HCT116 (cell line): Measurements from ENCODE around the gene SCTR. TPM values are rescaled to one million over a fixed set of nuclear protein-coding genes. Genes with fewer than 3 reads are reported as not detected.

Experiments used
- ATAC-seq: fragments of 200-7000 bp; cut with Tn5 transposase; 2 replicates; pipeline ENCODE4 v1.9.1; 2020; ENCODE audit warnings: mild to moderate bottlenecking, moderate library complexity
- BruUV-seq: library from RNA; stranded (reverse); fragments of 400-500 nt; replicated peaks from 2 replicates; lab custom pipeline; 2021; lab: Mats Ljungman, UMichigan
- CTCF ChIA-PET: fragments of 300-600 bp; sonication (Branson Sonifier 250); formaldehyde crosslinking; loops from one replicate; lab custom pipeline; 2021; ENCODE audit warnings: antibody characterized with exemption; lab: Charles Lee
- POLR2A ChIA-PET: fragments of 300-600, 350-600 bp; sonication (Branson Sonifier 250); formaldehyde crosslinking; loops from one replicate; lab custom pipeline; 2021; ENCODE audit warnings: antibody characterized with exemption; lab: Charles Lee
- RAD21 ChIA-PET, 2 experiments: fragments of 300-600 bp; sonication (Branson Sonifier 250); formaldehyde crosslinking; loops; one replicate each; lab custom pipeline; 2023; ENCODE audit warnings: low total read pairs in 2 of 2; ENCODE audit not compliant: uncharacterized antibody in 2 of 2, unreplicated experiment in 2 of 2, low non-redundant PET in 1 of 2; lab: Charles Lee
- DNase-seq: peaks from one replicate; pipeline ENCODE4 v3.0.0-alpha.2; 2010; ENCODE audit warnings: low read depth, low spot score
- H2AFZ ChIP-seq: fragments of 200-600 bp; shearing (Covaris generic), sonication (generic); 2 replicates; pipeline ENCODE4 v1.6.1; 2017; ENCODE audit warnings: low read depth, mixed run types, mixed read lengths, antibody characterized with exemption, low read length; ENCODE audit not compliant: poor library complexity, severe bottlenecking
- H3K27ac ChIP-seq: 2 replicates; pipeline ENCODE4 v1.5.1; 2012; ENCODE audit warnings: low read depth, low read length
- H3K27me3 ChIP-seq: fragments of 200-600 bp; sonication (generic); 2 replicates; pipeline ENCODE4 v1.6.1; 2016; ENCODE audit warnings: mixed run types, low read length, mixed read lengths; ENCODE audit not compliant: insufficient read depth
- H3K36me3 ChIP-seq, 2 experiments: fragments of 200-500 bp in 1 of 2; fragments of 200-600 bp in 1 of 2; sonication (Bioruptor generic) in 1 of 2; sonication (generic) in 1 of 2; 2 replicates each; pipeline versions ENCODE4 v1.5.1 to v1.6.1; 2014 to 2016; ENCODE audit warnings: low read length in 2 of 2, inconsistent platforms in 1 of 2, mixed read lengths in 1 of 2, mixed run types in 1 of 2; ENCODE audit not compliant: insufficient read depth in 2 of 2, control insufficient read depth in 1 of 2
- H3K4me1 ChIP-seq, 2 experiments: fragments of 200-600 bp in 1 of 2; sonication (generic) in 1 of 2; 2 replicates each; pipeline versions ENCODE4 v1.5.1 to v1.6.1; 2012 to 2017; ENCODE audit warnings: low read length in 2 of 2, inconsistent platforms in 1 of 2, mild to moderate bottlenecking in 1 of 2, mixed read lengths in 1 of 2, mixed run types in 1 of 2, moderate library complexity in 1 of 2; ENCODE audit not compliant: insufficient read depth in 2 of 2, control insufficient read depth in 1 of 2
- H3K4me2 ChIP-seq: fragments of 200-600 bp; sonication (generic); 2 replicates; pipeline ENCODE4 v1.6.1; 2017; ENCODE audit warnings: mixed run types, low read length, mixed read lengths
- H3K4me3 ChIP-seq, 2 experiments: fragments of 200-600 bp in 1 of 2; sonication (generic) in 1 of 2; replicated peaks in 1 of 2; 2 replicates each; pipeline ENCODE4 v1.5.1; 2011 to 2016; ENCODE audit warnings: low read length in 2 of 2, control low read depth in 1 of 2, low read depth in 1 of 2, mild to moderate bottlenecking in 1 of 2, mixed read lengths in 1 of 2, mixed run types in 1 of 2
- H3K79me2 ChIP-seq: fragments of 200-600 bp; sonication (generic); 2 replicates; pipeline ENCODE4 v1.6.1; 2017; ENCODE audit warnings: mild to moderate bottlenecking, mixed run types, low read length, moderate library complexity, mixed read lengths; ENCODE audit not compliant: insufficient read depth
- H3K9ac ChIP-seq: fragments of 200-600 bp; sonication (generic); 2 replicates; pipeline ENCODE4 v1.6.1; 2016; ENCODE audit warnings: low read length, mixed read lengths
- H3K9me2 ChIP-seq: fragments of 200-600 bp; sonication (generic), shearing (Covaris generic); 2 replicates; pipeline ENCODE4 v1.6.1; 2017; ENCODE audit warnings: mixed run types, mild to moderate bottlenecking, moderate library complexity; ENCODE audit not compliant: insufficient read depth
- H3K9me3 ChIP-seq, 2 experiments: fragments of 200-500 bp in 1 of 2; fragments of 200-600 bp in 1 of 2; sonication (Bioruptor generic) in 1 of 2; sonication (generic) in 1 of 2; 2 replicates each; pipeline ENCODE4 v1.6.1; 2014 to 2017; ENCODE audit warnings: low read length in 2 of 2, mixed read lengths in 2 of 2, inconsistent platforms in 1 of 2, low read depth in 1 of 2, mild to moderate bottlenecking in 1 of 2, mixed run types in 1 of 2, moderate library complexity in 1 of 2; ENCODE audit not compliant: control insufficient read depth in 1 of 2, insufficient read depth in 1 of 2
- H4K20me1 ChIP-seq: fragments of 200-600 bp; sonication (generic), shearing (Covaris generic); 2 replicates; pipeline ENCODE4 v1.6.1; 2017; ENCODE audit warnings: mixed run types, mild to moderate bottlenecking, moderate library complexity; ENCODE audit not compliant: insufficient read depth
- ATF3 ChIP-seq: IDR thresholded peaks from 2 replicates; pipeline ENCODE4 v1.6.1; 2012
- CEBPB ChIP-seq: IDR thresholded peaks from 2 replicates; pipeline ENCODE4 v1.6.1; 2012; ENCODE audit warnings: low read depth
- CTCF ChIP-seq, 3 experiments: fragments of 200-600 bp in 1 of 3; sonication (generic) in 1 of 3; IDR thresholded peaks in 2 of 3; conservative IDR thresholded peaks in 1 of 3; 2 replicates each; pipeline ENCODE4 v1.5.1; 2012 to 2017; ENCODE audit warnings: low read depth in 2 of 3, low read length in 2 of 3, antibody characterized with exemption in 1 of 3, borderline replicate concordance in 1 of 3, control low read depth in 1 of 3, mild to moderate bottlenecking in 1 of 3, mixed read lengths in 1 of 3, mixed run types in 1 of 3, moderate library complexity in 1 of 3; ENCODE audit not compliant: insufficient read depth in 1 of 3
- EGR1 ChIP-seq: IDR thresholded peaks from 2 replicates; pipeline ENCODE4 v1.6.1; 2012; ENCODE audit warnings: low read depth
- ELF1 ChIP-seq: IDR thresholded peaks from 2 replicates; pipeline ENCODE4 v1.6.1; 2012; ENCODE audit warnings: low read depth, borderline replicate concordance
- EZH2 ChIP-seq: fragments of 200-600 bp; sonication (generic); IDR thresholded peaks from 2 replicates; pipeline ENCODE4 v1.6.1; 2017; ENCODE audit warnings: antibody characterized with exemption, mixed run types
- EZH2phosphoT487 ChIP-seq: fragments of 200-600 bp; IDR thresholded peaks from 2 replicates; pipeline ENCODE4 v1.6.1; 2018; ENCODE audit warnings: antibody characterized with exemption, borderline replicate concordance
- JUND ChIP-seq: IDR thresholded peaks from 2 replicates; pipeline ENCODE4 v1.6.1; 2012
- POLR2A ChIP-seq: IDR thresholded peaks from 2 replicates; pipeline ENCODE4 v1.7.0; 2011; ENCODE audit warnings: borderline replicate concordance; ENCODE audit not compliant: insufficient read depth, insufficient read length; ENCODE audit errors: extremely low read depth
- RAD21 ChIP-seq: IDR thresholded peaks from 2 replicates; pipeline ENCODE4 v1.6.1; 2012; ENCODE audit warnings: low read depth, mild to moderate bottlenecking
- REST ChIP-seq: IDR thresholded peaks from 2 replicates; pipeline ENCODE4 v1.6.1; 2012; ENCODE audit warnings: low read depth
- SIN3A ChIP-seq: IDR thresholded peaks from 2 replicates; pipeline ENCODE4 v1.6.1; 2012; ENCODE audit warnings: low read depth
- SP1 ChIP-seq: IDR thresholded peaks from 2 replicates; pipeline ENCODE4 v1.6.1; 2012; ENCODE audit warnings: low read depth
- SRF ChIP-seq: IDR thresholded peaks from 2 replicates; pipeline ENCODE4 v1.6.1; 2012; ENCODE audit warnings: low read depth
- TCF7L2 ChIP-seq: IDR thresholded peaks from 2 replicates; pipeline ENCODE4 v1.7.0; 2011; ENCODE audit warnings: borderline replicate concordance, inconsistent platforms; ENCODE audit not compliant: insufficient read depth, insufficient read length; ENCODE audit errors: extremely low read depth
- ZBTB33 ChIP-seq: IDR thresholded peaks from 2 replicates; pipeline ENCODE4 v1.6.1; 2011; ENCODE audit warnings: mild to moderate bottlenecking, low read length, moderate library complexity; ENCODE audit not compliant: insufficient replicate concordance; ENCODE audit errors: extremely low read depth
- ZFX ChIP-seq: fragments of 450-650 bp; IDR thresholded peaks from 2 replicates; pipeline ENCODE4 v1.6.1; 2017
- ZNF274 ChIP-seq: fragments of 200-500 bp; sonication (Bioruptor generic); IDR thresholded peaks from 2 replicates; pipeline ENCODE4 v1.6.1; 2014; ENCODE audit warnings: mild to moderate bottlenecking, low read depth, low read length, inconsistent platforms
- intact Hi-C: fragments of 100-400 bp; cut with micrococcal nuclease; formaldehyde crosslinking; loops from 2 replicates; pipeline ENCODE4 v1.10.0; 2022
- total RNA-seq: library from RNA; stranded (reverse); gene quantifications from one replicate; pipeline ENCODE4 v1.2.1, GENCODE V29; 2021; ENCODE audit not compliant: unreplicated experiment
- TF ChIP-seq, protein P1 (sequence below): IDR thresholded peaks from 2 replicates; pipeline ENCODE4 v1.6.1; 2012

The SCTR gene
- total RNA-seq, 1 experiment from 2014 or later, result not detected

- DNase-seq, result no peak
- BruUV-seq, result no TSS peak
- RAD21 ChIA-PET, result no interaction called here
Measured at GRCh38 chr2:119402106-119402505, 122.2 kb downstream of the SCTR start.

More at GRCh38 chr2:119402106-119402505, 122.2 kb downstream of the SCTR start:
- H3K4me1 ChIP-seq, result peaks cover 3 to 13% of the 10 kb centered on the region in 2 experiments; a peak in 3 of 4 replicates
- H3K79me2 ChIP-seq, result no peaks in the 10 kb centered on the region
- H3K9me3 ChIP-seq, result no peaks in the 10 kb centered on the region
- POLR2A ChIA-PET, result no interaction called here
- H2AFZ ChIP-seq, result no peak overlapping the region
- TF ChIP-seq JUND (no peak), ATF3 (no peak), ZFX (no peak), EZH2 (no peak), RAD21 (no peak), EZH2phosphoT487 (no peak), ELF1 (no peak), ZNF274 (no peak), SIN3A (no peak), CTCF (IDR thresholded peaks at IDR 0.05 in 2 of 3, conservative IDR thresholded peaks at IDR 0.05 in 1 of 3; ENCODE audit: borderline replicate concordance in 1 of 3, insufficient read depth in 1 of 3, low read depth in 2 of 3, low read length in 2 of 3) (no peak), EGR1 (no peak), REST (no peak), TCF7L2 (no peak), CEBPB (no peak), ZBTB33 (no peak), POLR2A (no peak), SP1 (no peak), SRF (no peak)
- TF ChIP-seq, protein P1, sequence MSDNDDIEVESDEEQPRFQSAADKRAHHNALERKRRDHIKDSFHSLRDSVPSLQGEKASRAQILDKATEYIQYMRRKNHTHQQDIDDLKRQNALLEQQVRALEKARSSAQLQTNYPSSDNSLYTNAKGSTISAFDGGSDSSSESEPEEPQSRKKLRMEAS, result no peak
- TF ChIP-seq, all 23 proteins: peak for 0
- CTCF ChIA-PET, result no interaction called here
- ATAC-seq, result no peak
- Histone ChIP-seq H3K27ac (no peak overlapping the region), H4K20me1 (no peaks in the 10 kb centered on the region), H3K9ac (no peak overlapping the region), H3K4me2 (no peak overlapping the region), H3K4me3 (no peak overlapping the region), H3K9me2 (no peaks in the 10 kb centered on the region), H3K36me3 (no peaks in the 10 kb centered on the region), H3K27me3 (no peaks in the 10 kb centered on the region)
- intact Hi-C loops, result no loop called here
